HepG2 (cell line): ENCODE measurements around the gene CALY. TPM values are rescaled to one million over a fixed set of nuclear protein-coding genes. Genes with fewer than 3 reads are reported as not detected.

ENCODE experiments used
- CCDC6 ChIP-seq: sonication (generic); formaldehyde crosslinking; IDR thresholded peaks from 2 replicates; pipeline ENCODE4 v1.8.1; 2022; ENCODE audit warnings: mild to moderate bottlenecking, missing genetic modification reagents, moderate library complexity
- ETV5 ChIP-seq: IDR thresholded peaks from 2 replicates; pipeline ENCODE4 v1.6.1; 2018; ENCODE audit warnings: missing biosample characterization, missing genetic modification reagents, inconsistent platforms, borderline replicate concordance
- FUBP1 ChIP-seq: sonication (generic); formaldehyde crosslinking; IDR thresholded peaks from 2 replicates; pipeline ENCODE4 v1.5.1; 2020; ENCODE audit warnings: missing genetic modification reagents, mild to moderate bottlenecking, borderline replicate concordance
- HMGA1 ChIP-seq: sonication (generic); formaldehyde crosslinking; conservative IDR thresholded peaks from 2 replicates; pipeline ENCODE4 v1.4.0; 2020; ENCODE audit warnings: missing genetic modification reagents
- KLF6 ChIP-seq: IDR thresholded peaks from 2 replicates; pipeline ENCODE4 v1.8.0; 2016; ENCODE audit warnings: missing biosample characterization, missing genetic modification reagents
- ZNF337 ChIP-seq: sonication (generic); formaldehyde crosslinking; IDR thresholded peaks from 2 replicates; pipeline ENCODE4 v1.5.1; 2020; ENCODE audit warnings: missing genetic modification reagents, low read depth, mild to moderate bottlenecking, borderline replicate concordance
- ZNF441 ChIP-seq: sonication (generic); formaldehyde crosslinking; IDR thresholded peaks from 2 replicates; pipeline ENCODE4 v1.7.0; 2021; ENCODE audit warnings: missing genetic modification reagents, borderline replicate concordance
- ZNF512 ChIP-seq: sonication (generic); formaldehyde crosslinking; IDR thresholded peaks from 2 replicates; pipeline ENCODE4 v1.4.0; 2020; ENCODE audit warnings: mild to moderate bottlenecking, missing genetic modification reagents
- ZNF552 ChIP-seq: sonication (generic); formaldehyde crosslinking; IDR thresholded peaks from 2 replicates; pipeline ENCODE4 v1.9.0; 2022; ENCODE audit warnings: missing genetic modification reagents, mild to moderate bottlenecking, borderline replicate concordance
- ZNF576 ChIP-seq: sonication (generic); formaldehyde crosslinking; IDR thresholded peaks from 2 replicates; pipeline ENCODE4 v1.4.0; 2020; ENCODE audit warnings: mild to moderate bottlenecking, missing genetic modification reagents
- ZNF7 ChIP-seq: IDR thresholded peaks from 2 replicates; pipeline ENCODE4 v1.6.1; 2016; ENCODE audit warnings: missing biosample characterization, missing genetic modification reagents
- ZNF710 ChIP-seq: sonication (generic); formaldehyde crosslinking; IDR thresholded peaks from 2 replicates; pipeline ENCODE4 v1.5.0; 2020; ENCODE audit warnings: mild to moderate bottlenecking, missing genetic modification reagents, borderline replicate concordance
- polyA plus RNA-seq, 8 experiments: library from polyadenylated mRNA; depleted of rRNA in 3 of 8; stranded (reverse) in 7 of 8; unstranded in 1 of 8; fragments of >200 nt; fragmentation: Illumina TruSeq in 4 of 8; extraction: Trizol in 4 of 8; gene quantifications; 2 replicates each; pipeline versions ENCODE4 v1.2.1 to v1.2.3, GENCODE V29; 2011 to 2016; ENCODE audit warnings: low read depth in 4 of 8, missing spikeins in 1 of 8, mixed read lengths in 1 of 8; ENCODE audit not compliant: insufficient read depth in 1 of 8
- total RNA-seq, 5 experiments: library from RNA; depleted of rRNA; stranded (reverse); fragments of >200 nt; fragmentation: Illumina TruSeq; extraction: Trizol; gene quantifications; 2 replicates each; pipeline ENCODE4 v1.2.3, GENCODE V29; 2016; ENCODE audit warnings: low read depth in 1 of 5

The CALY gene
- total and polyA plus RNA-seq, 2 of the 13 experiments (the other 11 are each of a cell fraction or from before 2014, with no cell fraction given): 0.08 TPM; not detected in 1

GRCh38 chr10:133297504-133297903 is 39.2 kb downstream of the CALY start (continued):
- TF ChIP-seq ZNF337 (CRISPR knock-in tag) (no peak), ETV5 (CRISPR knock-in tag) (no peak), ZNF576 (CRISPR knock-in tag) (no peak), ZNF7 (CRISPR knock-in tag) (no peak), HMGA1 (CRISPR knock-in tag) (no peak), KLF6 (CRISPR knock-in tag) (no peak), ZNF512 (no peak), FUBP1 (CRISPR knock-in tag) (no peak), ZNF710 (CRISPR knock-in tag) (no peak), CCDC6 (CRISPR knock-in tag) (no peak), ZNF552 (CRISPR knock-in tag) (no peak), ZNF441 (CRISPR knock-in tag) (no peak)
